ENCODE results near the gene TSPAN18.

TSPAN18 gene

DNA sequence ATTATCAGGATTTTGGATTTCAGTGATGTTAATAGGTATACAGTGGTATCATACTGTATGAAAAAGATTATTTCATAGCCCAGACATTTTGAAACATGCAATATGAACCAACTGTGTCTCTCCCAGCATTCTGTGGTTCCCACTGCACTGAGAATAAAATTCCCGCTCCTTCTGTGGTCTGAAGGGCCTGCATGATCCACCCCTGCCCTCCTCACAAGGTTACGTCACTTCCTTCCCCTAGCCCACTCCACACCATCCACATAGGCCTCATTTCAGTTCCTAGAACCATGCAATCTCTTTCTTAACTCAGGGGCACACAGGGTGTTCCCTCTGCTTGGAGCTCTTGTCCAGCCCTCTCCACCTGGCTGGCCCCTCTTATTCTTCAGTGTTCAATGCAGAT, 103.1 kb downstream of the TSPAN18 start:
- Histone ChIP-seq H3K4me3 (ENCODE audit: low read depth, low read length) (no peak overlapping the region), H3K27ac (ENCODE audit: extremely low read depth, low read depth, low read length) (no peak overlapping the region), H3K4me1 (ENCODE audit: control insufficient read depth, insufficient read depth, low read length) (no peaks in the 10 kb centered on the region), H3K36me3 (ENCODE audit: control insufficient read depth in 2 of 2, insufficient read depth in 1 of 2, low read length in 2 of 2) (no peaks in the 10 kb centered on the region), H3K9me3 (ENCODE audit: control insufficient read depth, insufficient read depth, low read depth, low read length) (no peaks in the 10 kb centered on the region)
- POLR2A ChIA-PET: no interaction called here
- CTCF ChIA-PET: interaction anchor here (0.6 to 0.9 kb wide), 3 partner anchors 13 to 203 kb away, joined by 3 read pairs; no protein-coding TSS in a partner anchor
- TF ChIP-seq ZNF629 (tag by site-specific recombination; IDR thresholded peaks at IDR 0.05): no peak
- TF ChIP-seq, protein P1, sequence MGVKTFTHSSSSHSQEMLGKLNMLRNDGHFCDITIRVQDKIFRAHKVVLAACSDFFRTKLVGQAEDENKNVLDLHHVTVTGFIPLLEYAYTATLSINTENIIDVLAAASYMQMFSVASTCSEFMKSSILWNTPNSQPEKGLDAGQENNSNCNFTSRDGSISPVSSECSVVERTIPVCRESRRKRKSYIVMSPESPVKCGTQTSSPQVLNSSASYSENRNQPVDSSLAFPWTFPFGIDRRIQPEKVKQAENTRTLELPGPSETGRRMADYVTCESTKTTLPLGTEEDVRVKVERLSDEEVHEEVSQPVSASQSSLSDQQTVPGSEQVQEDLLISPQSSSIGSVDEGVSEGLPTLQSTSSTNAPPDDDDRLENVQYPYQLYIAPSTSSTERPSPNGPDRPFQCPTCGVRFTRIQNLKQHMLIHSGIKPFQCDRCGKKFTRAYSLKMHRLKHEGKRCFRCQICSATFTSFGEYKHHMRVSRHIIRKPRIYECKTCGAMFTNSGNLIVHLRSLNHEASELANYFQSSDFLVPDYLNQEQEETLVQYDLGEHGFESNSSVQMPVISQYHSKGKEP (tag by site-specific recombination; IDR thresholded peaks at IDR 0.05): no peak
- TF ChIP-seq ZFP37 (tag by site-specific recombination; IDR thresholded peaks at IDR 0.05): no peak

DNA sequence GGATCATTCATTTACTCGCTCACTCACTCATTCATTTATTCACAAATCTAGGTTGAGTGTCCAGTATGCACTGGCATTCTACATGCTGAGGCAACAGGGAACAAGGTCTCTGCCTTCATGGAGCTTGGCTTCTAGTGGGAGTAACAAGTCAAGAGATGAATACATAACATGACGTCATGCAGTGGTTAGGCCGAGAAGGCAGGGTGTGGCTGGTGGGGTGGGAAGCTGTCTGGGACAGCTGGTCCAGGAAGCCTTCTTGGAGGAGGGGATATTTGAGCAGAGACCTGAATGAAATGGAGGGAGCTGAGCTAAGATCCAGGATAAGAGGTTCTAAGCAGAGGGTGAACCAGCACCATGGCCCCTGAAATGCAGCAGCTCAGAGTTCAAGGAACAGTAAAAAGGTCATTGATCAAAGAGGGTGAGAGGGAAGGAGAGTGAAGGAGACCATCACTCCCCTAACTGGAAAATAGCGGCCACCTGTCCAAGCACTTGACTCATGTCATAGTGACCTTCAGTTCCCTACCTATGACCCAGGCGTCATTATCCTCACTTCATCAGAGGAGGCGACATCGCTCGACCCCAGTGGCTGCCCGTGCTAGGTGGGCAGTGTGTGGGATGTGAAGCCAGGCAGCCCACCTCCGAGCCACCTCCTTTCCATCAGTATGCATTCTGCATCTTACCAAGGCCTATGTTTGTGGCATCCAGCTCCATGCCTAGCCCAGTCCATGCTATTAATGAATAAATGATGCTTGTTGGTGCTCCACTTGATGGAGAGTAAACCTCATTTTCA, 105.0 kb downstream of the TSPAN18 start:
- no peak overlapping the region for H3K27ac ChIP-seq (ENCODE audit: extremely low read depth, low read depth, low read length)

DNA sequence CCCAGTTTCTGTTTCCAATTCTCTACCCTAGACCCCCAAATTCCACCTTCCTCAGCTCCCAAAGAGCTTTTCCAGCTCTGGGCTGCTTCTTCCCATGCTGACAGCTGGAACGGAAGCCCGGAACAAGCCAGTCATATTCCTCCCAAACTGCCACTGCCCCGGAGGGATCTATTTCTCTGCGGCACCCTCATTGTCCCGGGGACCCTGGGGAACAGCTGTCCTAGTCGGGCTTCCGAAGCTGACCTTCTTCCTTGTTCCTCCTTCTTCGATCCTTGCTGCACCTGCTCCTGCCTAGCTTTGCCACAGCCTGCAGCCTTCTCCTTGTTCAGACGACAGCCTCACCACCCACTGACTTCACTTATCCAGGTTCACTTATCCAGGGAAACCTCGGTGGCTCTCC, 105.7 kb downstream of the TSPAN18 start:
- Histone ChIP-seq H3K4me1 (ENCODE audit: control insufficient read depth, insufficient read depth, low read length) (no peaks in the 10 kb centered on the region), H3K4me3 (ENCODE audit: low read depth, low read length) (no peak overlapping the region), H3K36me3 (ENCODE audit: control insufficient read depth in 2 of 2, insufficient read depth in 1 of 2, low read length in 2 of 2) (no peaks in the 10 kb centered on the region), H3K27ac (ENCODE audit: extremely low read depth, low read depth, low read length) (no peak overlapping the region), H3K9me3 (ENCODE audit: control insufficient read depth, insufficient read depth, low read depth, low read length) (no peaks in the 10 kb centered on the region)
- ChIA-PET POLR2A (no interaction called here), CTCF (interaction anchor here (0.7 kb wide), 1 partner anchor 53 kb away, joined by 3 read pairs; no protein-coding TSS in a partner anchor)
- TF ChIP-seq ZNF221 (tag by site-specific recombination; IDR thresholded peaks at IDR 0.05; ENCODE audit: borderline replicate concordance) (no peak), IKZF3 (tag by site-specific recombination; IDR thresholded peaks at IDR 0.05) (no peak), ZNF404 (tag by site-specific recombination; IDR thresholded peaks at IDR 0.05) (no peak), ZBTB48 (tag by site-specific recombination; IDR thresholded peaks at IDR 0.05) (no peak), BCL11B (tag by site-specific recombination; IDR thresholded peaks at IDR 0.05; ENCODE audit: low read depth) (no peak), KLF9 (tag by site-specific recombination; IDR thresholded peaks at IDR 0.05; ENCODE audit: low read depth) (no peak), ZNF112 (tag by site-specific recombination; IDR thresholded peaks at IDR 0.05) (no peak), ZNF174 (tag by site-specific recombination; IDR thresholded peaks at IDR 0.05) (no peak), ZNF837 (tag by site-specific recombination; IDR thresholded peaks at IDR 0.05) (no peak), ZNF776 (tag by site-specific recombination; IDR thresholded peaks at IDR 0.05; ENCODE audit: borderline replicate concordance) (no peak), ZNF266 (tag by site-specific recombination; IDR thresholded peaks at IDR 0.05; ENCODE audit: low read depth) (no peak), ZNF654 (tag by site-specific recombination; IDR thresholded peaks at IDR 0.05; ENCODE audit: low read depth) (no peak)
- TF ChIP-seq, protein P1 (tag by site-specific recombination; IDR thresholded peaks at IDR 0.05): no peak
- TF ChIP-seq, protein P2, sequence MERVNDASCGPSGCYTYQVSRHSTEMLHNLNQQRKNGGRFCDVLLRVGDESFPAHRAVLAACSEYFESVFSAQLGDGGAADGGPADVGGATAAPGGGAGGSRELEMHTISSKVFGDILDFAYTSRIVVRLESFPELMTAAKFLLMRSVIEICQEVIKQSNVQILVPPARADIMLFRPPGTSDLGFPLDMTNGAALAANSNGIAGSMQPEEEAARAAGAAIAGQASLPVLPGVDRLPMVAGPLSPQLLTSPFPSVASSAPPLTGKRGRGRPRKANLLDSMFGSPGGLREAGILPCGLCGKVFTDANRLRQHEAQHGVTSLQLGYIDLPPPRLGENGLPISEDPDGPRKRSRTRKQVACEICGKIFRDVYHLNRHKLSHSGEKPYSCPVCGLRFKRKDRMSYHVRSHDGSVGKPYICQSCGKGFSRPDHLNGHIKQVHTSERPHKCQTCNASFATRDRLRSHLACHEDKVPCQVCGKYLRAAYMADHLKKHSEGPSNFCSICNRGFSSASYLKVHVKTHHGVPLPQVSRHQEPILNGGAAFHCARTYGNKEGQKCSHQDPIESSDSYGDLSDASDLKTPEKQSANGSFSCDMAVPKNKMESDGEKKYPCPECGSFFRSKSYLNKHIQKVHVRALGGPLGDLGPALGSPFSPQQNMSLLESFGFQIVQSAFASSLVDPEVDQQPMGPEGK (tag by site-specific recombination; IDR thresholded peaks at IDR 0.05): no peak
- TF ChIP-seq, protein P3, sequence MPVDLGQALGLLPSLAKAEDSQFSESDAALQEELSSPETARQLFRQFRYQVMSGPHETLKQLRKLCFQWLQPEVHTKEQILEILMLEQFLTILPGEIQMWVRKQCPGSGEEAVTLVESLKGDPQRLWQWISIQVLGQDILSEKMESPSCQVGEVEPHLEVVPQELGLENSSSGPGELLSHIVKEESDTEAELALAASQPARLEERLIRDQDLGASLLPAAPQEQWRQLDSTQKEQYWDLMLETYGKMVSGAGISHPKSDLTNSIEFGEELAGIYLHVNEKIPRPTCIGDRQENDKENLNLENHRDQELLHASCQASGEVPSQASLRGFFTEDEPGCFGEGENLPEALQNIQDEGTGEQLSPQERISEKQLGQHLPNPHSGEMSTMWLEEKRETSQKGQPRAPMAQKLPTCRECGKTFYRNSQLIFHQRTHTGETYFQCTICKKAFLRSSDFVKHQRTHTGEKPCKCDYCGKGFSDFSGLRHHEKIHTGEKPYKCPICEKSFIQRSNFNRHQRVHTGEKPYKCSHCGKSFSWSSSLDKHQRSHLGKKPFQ (tag by site-specific recombination; IDR thresholded peaks at IDR 0.05): no peak

More for the DNA sequence above, 105.0 kb downstream of the TSPAN18 start:
- ChIA-PET POLR2A (no interaction called here), CTCF (interaction anchor here (0.7 kb wide), 2 partner anchors 15 to 54 kb away, joined by 3 read pairs; no protein-coding TSS in a partner anchor)
- H3K4me1 ChIP-seq (ENCODE audit: control insufficient read depth, insufficient read depth, low read length): no peaks in the 10 kb centered on the region
- H3K4me3 ChIP-seq (ENCODE audit: low read depth, low read length): no peak overlapping the region
- no peaks in the 10 kb centered on the region for H3K9me3 ChIP-seq (ENCODE audit: control insufficient read depth, insufficient read depth, low read depth, low read length)
- no peaks in the 10 kb centered on the region for H3K36me3 ChIP-seq (ENCODE audit: control insufficient read depth in 2 of 2, insufficient read depth in 1 of 2, low read length in 2 of 2)
- TF ChIP-seq, protein P4, sequence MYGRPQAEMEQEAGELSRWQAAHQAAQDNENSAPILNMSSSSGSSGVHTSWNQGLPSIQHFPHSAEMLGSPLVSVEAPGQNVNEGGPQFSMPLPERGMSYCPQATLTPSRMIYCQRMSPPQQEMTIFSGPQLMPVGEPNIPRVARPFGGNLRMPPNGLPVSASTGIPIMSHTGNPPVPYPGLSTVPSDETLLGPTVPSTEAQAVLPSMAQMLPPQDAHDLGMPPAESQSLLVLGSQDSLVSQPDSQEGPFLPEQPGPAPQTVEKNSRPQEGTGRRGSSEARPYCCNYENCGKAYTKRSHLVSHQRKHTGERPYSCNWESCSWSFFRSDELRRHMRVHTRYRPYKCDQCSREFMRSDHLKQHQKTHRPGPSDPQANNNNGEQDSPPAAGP (tag by site-specific recombination; IDR thresholded peaks at IDR 0.05): 0 out of 2 replicates have a peak, but pooled peaks have one; percentile 24
- TF ChIP-seq KLF1 (tag by site-specific recombination; IDR thresholded peaks at IDR 0.05): peak; percentile 14; the same call in 1 of the 2 replicates
- no peak for TF ChIP-seq ZFP3 (tag by site-specific recombination; IDR thresholded peaks at IDR 0.05; ENCODE audit: low read depth)
